Measurements from ENCODE around the gene BMP10.

Gene BMP10

GRCh38 chr2:68855550-68855949 is 15.6 kb downstream of the BMP10 start:
- in situ Hi-C loops (cut with HindIII; ENCODE audit: low sequenced_read_pairs), result no loop called here

- in situ Hi-C loops (cut with HindIII; ENCODE audit: low sequenced_read_pairs), result no loop called here
Observed at GRCh38 chr2:68854476-68854875, 16.7 kb downstream of the BMP10 start.

GRCh38 chr2:68853915-68854314 is 17.3 kb downstream of the BMP10 start:
- in situ Hi-C loops (cut with HindIII; ENCODE audit: low sequenced_read_pairs), result no loop called here

GRCh38 chr2:68853035-68853434 is 18.2 kb downstream of the BMP10 start:
- in situ Hi-C loops (cut with HindIII; ENCODE audit: low sequenced_read_pairs), result no loop called here

GRCh38 chr2:68850524-68850923 is 20.7 kb downstream of the BMP10 start:
- in situ Hi-C loops (cut with HindIII; ENCODE audit: low sequenced_read_pairs), result no loop called here

- in situ Hi-C loops (cut with HindIII; ENCODE audit: low sequenced_read_pairs), result no loop called here
Observed at GRCh38 chr2:68849579-68850030, 21.6 kb downstream of the BMP10 start.

GRCh38 chr2:68847751-68848150 is 23.4 kb downstream of the BMP10 start:
- in situ Hi-C loops (cut with HindIII; ENCODE audit: low sequenced_read_pairs), result no loop called here

GRCh38 chr2:68846091-68846490 is 25.1 kb downstream of the BMP10 start:
- in situ Hi-C loops (cut with HindIII; ENCODE audit: low sequenced_read_pairs), result no loop called here

- in situ Hi-C loops (cut with HindIII; ENCODE audit: low sequenced_read_pairs), result no loop called here
Observed at GRCh38 chr2:68845043-68845442, 26.2 kb downstream of the BMP10 start.

GRCh38 chr2:68839260-68839833 is 31.9 kb downstream of the BMP10 start:
- in situ Hi-C loops (cut with HindIII; ENCODE audit: low sequenced_read_pairs), result no loop called here

- in situ Hi-C loops (cut with HindIII; ENCODE audit: low sequenced_read_pairs), result no loop called here
Observed at GRCh38 chr2:68838641-68839040, 32.6 kb downstream of the BMP10 start.

- in situ Hi-C loops (cut with HindIII; ENCODE audit: low sequenced_read_pairs), result no loop called here
Observed at GRCh38 chr2:68837861-68838341, 33.3 kb downstream of the BMP10 start.

GRCh38 chr2:68837164-68837860 is 33.9 kb downstream of the BMP10 start:
- in situ Hi-C loops (cut with HindIII; ENCODE audit: low sequenced_read_pairs), result no loop called here

- in situ Hi-C loops (cut with HindIII; ENCODE audit: low sequenced_read_pairs), result no loop called here
Observed at GRCh38 chr2:68835621-68836020, 35.6 kb downstream of the BMP10 start.

GRCh38 chr2:68834737-68835376 is 36.3 kb downstream of the BMP10 start:
- in situ Hi-C loops (cut with HindIII; ENCODE audit: low sequenced_read_pairs), result no loop called here

GRCh38 chr2:68833162-68833561 is 38.0 kb downstream of the BMP10 start:
- in situ Hi-C loops (cut with HindIII; ENCODE audit: low sequenced_read_pairs), result no loop called here

- in situ Hi-C loops (cut with HindIII; ENCODE audit: low sequenced_read_pairs), result no loop called here
Observed at GRCh38 chr2:68832233-68832869, 38.8 kb downstream of the BMP10 start.

GRCh38 chr2:68831686-68832232 is 39.4 kb downstream of the BMP10 start:
- in situ Hi-C loops (cut with HindIII; ENCODE audit: low sequenced_read_pairs), result no loop called here

GRCh38 chr2:68829749-68830148 is 41.4 kb downstream of the BMP10 start:
- in situ Hi-C loops (cut with HindIII; ENCODE audit: low sequenced_read_pairs), result no loop called here

- in situ Hi-C loops (cut with HindIII; ENCODE audit: low sequenced_read_pairs), result no loop called here
Observed at GRCh38 chr2:68828887-68829708, 42.1 kb downstream of the BMP10 start.
